NOMO-1 treated with dmso at 0.1 percent for 144 hours (cell line): ENCODE measurements around the gene FAM13B.
"Not testable (repeated sequence)": the region's sequence is repeated elsewhere in the genome, so short reads cannot be mapped to it uniquely, and the experiment has no call there.

Source experiments
- DNase-seq: peaks from one replicate; lab custom pipeline; 2025; ENCODE audit not compliant: unreplicated experiment; lab: John Stamatoyannopoulos, UW

Gene FAM13B

DNA sequence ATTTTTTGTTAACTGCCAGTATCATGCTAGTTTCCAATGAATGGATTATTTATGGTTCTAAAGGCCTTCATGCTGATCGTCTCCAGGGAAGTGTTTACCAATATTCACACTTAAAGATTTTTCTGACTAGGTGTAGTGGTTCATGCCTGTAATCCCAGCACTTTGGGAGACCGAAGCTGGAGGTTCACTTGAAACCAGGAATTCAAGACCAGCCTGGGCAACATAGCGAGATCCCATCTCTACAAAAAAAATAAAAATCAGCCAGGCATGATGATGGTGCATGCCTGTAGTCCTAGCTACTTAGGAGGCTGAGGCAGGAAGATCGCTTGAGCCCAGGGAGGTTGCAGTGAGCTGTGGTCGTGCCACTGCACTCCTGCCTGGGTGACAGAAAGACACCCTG is 43.5 kb downstream of the FAM13B start:
- no peak for DNase-seq

DNA sequence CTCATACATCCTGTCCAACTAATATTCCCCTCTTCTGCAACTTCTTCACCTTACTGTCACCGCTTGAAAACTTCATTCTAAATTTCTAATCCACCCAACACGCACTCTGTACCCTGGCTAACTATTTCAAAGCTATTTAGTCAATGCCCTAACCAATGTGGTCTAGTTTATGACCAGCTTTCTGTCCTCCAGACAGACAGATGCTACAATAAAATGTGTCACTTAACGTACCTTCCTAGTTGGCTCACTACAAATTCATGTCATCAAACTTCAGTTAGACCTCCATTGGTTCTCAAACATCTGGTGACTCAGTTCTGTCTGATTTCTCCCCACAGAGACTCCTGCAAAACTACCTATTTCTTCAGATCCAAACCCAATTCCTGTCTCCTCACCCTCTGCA is 57.7 kb downstream of the FAM13B start:
- DNase-seq: no peak

DNA sequence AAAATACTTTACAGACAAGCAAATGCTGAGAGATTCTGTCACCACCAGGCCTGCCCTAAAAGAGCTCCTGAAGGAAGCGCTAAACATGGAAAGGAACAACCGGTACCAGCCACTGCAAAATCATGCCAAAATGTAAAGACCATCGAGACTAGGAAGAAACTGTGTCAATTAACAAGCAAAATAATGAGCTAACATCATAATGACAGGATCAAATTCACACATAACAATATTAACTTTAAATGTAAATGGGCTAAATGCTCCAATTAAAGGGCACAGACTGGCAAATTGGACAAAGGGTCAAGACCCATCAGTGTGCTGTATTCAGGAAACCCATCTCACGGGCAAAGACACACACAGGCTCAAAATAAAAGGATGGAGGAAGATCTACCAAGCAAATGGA is 62.5 kb downstream of the FAM13B start:
- DNase-seq: not testable (repeated sequence)

DNA sequence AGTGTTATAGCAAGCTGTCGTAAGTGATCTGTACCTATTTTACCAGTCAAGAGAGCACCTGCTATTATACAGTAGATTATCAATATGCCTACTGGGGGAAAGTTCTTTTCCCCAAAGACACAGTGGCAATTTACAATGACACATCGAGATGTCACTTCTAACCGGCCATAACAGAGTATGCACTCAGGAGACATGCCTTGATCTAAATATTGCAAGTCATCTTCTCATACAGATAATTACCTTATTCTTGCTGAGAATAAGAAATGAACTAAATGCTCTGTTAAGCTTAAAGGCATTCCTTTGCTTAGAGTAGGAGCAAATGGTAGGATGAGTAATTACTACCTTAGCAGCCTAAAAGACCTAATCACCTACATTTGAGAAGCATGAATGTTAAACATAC is 72.1 kb downstream of the FAM13B start:
- no peak for DNase-seq

DNA sequence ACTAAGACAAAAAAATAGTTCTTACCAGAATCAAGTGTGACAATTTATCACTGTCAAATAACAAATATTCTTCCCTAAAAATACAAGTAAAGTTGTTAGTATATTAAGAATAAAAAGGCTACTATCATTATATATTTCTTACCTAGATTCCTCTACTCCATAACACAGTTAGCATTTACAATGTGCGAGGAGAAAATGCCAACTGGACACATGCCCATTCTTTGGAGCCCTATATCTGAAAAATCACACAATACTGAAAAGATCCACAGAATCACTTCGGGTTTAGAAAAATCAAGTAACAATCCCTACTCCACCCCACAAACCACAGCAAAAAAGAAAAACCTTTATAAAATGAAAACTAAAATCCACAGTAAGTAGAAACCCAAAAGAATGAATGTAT is 72.7 kb downstream of the FAM13B start:
- no peak for DNase-seq

DNA sequence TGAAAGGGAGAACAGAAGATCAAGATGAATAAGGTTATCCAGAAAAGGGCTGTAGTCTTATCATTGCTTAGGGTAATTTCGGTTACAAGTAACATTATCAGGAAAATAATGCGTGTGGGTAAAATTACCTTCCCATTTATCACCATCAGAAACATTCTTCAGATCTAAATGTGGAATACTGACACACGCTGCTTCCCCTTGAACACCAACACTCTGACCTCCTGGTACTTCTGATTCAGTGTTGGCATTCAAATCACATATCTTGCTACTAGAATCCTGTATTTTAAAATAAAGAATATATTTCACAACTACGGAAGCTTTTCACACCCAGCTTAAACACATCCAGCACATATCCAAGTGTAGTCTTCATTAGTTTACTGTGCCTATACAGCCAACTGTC is 73.4 kb downstream of the FAM13B start:
- no peak for DNase-seq

DNA sequence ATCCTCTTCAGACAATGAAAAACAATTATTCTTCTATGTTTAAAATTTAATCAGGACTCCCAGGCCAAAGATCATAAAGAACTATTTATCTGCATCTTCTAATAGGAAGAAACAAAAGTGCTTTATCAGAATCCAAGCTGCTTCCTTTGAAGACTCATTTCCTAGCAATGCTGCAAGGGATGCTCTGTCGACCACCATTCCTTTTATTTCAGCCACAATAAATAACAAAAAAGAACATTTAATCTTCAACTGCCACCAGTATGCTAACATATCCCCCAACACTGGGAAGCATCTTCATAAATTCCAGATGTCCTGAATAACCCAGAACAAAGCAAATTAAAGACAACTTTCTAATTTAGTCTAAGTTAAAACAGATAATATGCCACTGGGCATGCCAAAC is 74.9 kb downstream of the FAM13B start:
- no peak for DNase-seq

DNA sequence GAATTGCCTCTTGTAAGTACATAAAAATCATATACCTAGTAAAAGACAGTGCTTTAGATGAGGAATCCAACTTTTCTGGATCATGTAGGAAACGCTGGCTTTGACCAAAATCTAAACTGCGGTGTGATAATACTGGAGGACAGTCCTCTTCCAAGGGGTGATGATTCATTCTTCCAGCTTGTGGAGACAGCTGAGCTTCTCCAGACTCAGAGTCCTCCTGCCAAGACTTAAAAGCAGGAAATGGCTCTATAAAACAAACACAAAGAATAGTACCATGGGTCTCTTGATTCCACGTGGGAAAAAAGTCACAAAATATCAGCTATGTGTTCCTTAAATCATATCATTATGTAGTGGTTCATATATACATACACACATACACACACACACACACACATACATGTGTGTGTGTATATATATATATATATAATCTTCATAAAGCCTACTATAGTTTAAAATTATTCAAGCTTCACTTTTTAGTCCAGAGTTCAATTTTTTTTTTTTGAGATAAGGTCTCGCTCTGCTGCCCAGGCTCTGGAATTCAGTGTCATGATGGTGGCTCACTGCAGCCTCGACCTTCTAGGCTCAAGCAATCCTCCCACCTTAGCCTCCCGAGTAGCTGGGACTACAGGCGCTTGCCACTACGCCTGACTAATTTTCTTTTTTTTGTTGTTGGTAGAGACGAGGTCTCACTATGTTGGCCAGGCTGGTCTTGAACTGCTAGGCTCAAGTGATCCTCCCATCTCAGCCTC is 78.6 kb downstream of the FAM13B start:
- DNase-seq: no peak

DNA sequence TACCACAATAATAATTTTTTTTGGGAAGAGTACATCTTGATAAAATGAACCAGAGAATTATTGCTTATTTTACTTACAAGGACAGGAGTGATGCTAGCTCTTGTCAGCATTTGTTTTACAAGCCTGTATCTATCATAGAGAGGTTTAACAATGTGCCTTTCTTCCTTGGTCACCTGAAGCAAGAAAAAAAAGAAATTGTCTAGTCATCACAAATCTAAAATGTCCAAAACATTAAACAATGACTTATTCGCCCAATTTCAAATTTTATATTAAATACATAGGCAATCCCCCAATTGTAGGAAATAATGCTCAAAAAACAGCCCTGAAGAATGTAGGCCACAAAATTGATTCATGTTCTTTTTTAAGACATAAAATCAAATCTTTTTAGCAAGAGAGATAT is 87.1 kb downstream of the FAM13B start:
- no peak for DNase-seq

DNA sequence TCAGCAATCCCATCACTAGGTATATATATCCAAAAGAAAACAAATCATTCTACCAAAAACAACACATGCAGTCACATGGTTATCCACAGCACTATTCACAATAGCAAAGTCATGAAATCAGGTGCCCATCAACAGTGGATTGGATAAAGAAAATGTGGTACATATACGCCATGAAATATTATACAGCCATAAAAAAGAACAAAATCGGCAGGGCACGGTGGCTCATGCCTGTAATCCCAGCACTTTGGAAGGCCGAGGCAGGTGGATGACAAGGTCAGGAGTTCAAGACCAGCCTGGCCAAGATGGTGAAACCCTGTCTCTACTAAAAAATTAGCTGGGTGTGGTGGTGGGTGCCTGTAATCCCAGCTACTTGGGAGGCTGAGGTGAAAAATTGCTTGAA is 88.6 kb downstream of the FAM13B start:
- not testable (repeated sequence) for DNase-seq

DNA sequence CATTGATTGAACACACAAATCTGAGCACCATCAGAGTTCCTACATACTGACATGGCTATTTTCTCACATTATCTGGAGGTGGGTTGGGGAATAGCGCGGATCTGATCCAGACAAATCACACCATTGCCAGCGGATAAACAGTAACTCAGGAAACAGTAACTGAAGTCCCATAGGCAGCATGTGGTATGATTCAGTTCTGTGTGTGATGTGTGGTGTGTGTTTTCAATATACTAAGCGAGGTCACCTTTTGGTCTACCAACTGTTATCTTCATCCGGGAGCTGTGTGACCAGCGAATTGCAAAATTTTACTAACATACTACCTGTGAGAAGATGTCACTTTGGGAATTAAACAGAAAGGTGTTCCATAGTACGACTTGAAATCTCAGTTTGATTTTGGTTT is 93.5 kb downstream of the FAM13B start:
- no peak for DNase-seq

DNA sequence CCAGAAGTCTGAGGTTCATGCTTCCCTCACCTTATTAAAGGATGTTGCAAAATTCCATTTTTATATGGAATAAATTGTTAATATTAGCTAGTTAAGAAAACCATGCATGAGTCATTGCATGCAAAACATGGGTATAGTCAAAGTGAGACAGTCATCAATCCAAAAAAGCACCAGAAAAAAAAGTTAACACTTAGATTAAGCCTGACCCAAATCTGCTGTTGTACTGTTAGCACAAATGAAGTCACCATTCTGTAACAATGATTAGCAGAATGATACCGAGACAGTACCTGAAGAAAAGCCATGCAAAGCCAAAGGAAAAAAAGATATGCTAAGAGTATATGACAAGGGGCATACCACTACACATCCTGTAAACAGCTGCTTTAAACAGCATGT is 94.1 kb downstream of the FAM13B start:
- no peak for DNase-seq

DNA sequence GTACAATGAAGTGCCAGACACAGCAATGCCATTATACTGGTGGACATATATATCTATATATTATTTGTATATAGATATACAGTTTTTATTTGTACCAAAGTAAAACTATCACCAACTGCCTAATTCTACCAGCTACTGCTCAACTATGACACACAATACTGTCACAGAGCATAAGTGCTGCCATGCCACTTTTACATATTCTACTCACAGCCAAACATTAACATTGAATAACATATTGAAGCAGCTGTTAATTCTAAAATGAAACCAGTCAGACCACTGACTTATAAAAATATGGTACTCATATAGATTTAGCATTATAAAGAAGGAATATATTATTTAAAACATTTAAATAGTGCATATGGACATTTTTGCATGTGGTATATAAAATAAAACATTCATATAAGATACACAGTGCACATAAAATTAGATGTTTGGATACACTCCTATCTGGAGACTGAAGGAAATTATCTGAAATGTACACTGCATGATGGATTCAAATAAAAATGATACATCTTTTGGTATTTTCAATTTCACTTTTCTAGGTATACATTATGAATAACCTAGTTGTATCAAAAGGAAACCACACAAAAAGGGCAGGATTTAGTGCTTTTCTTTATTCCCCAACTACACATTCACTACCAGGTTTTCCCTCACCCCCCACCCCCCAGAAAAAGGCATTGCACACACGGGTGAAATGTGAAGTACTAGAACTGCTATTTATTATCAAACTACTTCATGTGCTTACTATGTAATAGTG is 94.7 kb downstream of the FAM13B start:
- no peak for DNase-seq

DNA sequence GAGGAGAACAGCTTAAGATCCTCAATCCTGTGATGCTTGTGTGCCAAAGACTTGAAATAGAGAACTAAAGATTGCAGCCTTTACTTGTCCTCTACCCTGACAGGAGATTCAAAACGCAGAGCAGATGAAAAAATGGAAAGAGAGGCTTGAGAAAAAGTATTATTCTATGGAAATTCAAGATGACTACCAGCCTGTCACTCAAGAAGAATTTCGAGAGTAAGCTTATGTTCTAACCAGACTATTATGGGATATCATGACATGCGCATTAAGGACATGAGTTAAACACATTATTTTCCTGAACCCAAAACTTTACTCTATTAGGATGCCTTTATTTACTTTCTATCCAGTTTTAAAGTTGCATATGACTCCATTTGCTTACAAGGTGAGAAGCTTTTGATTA is 97.2 kb downstream of the FAM13B start:
- no peak for DNase-seq

DNA sequence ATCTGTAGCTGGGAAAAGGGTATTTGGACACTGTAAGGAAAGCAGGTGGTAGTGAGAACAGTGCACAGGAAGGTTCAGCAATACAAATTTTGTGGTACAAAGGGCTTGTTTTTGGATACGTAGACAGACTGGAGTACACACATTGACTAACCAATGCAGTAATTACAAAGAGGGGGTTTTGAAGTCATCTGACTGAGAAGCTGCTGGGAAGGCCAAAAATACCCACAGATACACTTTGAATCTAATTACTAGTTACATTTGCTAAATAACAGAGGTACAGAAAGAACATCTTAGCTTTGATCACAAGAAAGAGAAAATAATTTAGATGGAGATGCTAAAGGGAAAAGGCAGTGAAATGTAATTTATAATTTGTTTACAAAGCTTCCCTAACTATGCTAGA is 97.7 kb downstream of the FAM13B start:
- no peak for DNase-seq

DNA sequence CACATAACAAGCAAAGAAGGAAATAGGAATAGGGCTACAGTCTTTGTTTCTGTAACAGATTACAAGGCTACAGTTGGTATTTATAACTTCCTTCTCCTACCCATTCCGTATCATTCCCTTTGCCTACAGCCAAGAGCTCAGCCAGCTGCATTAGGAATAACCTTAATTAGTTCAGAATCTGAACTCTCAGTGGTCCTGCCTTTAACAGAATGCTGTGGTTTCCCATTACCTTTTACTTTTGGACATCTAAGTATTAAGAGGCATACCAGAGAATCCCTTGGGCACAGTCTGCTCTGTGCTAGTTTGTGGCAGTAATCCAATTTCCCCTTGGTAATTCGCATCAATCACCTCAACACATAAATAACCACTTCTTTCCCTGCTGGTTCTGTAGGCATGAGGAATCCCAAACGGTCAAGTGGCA is 99.4 kb downstream of the FAM13B start:
- DNase-seq: no peak

DNA sequence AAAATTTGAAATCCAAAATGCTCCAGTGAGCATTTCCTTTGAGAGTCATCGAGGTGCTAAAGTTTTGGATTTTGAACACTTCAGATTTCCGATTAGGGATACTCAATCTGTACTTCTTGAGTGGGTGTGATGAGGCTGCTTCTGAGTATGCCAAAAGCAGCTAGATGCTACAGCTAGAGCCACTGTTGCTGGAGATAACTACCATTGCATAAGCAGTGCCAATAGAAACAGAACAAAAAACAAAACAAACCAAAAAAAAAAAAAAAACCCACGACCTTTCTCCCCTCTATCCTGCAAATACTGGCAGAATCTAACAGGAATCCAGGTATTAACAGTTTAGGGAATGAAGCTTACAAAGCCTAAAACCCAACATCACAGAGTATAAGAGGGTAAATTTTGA is 100.1 kb downstream of the FAM13B start:
- DNase-seq: no peak

DNA sequence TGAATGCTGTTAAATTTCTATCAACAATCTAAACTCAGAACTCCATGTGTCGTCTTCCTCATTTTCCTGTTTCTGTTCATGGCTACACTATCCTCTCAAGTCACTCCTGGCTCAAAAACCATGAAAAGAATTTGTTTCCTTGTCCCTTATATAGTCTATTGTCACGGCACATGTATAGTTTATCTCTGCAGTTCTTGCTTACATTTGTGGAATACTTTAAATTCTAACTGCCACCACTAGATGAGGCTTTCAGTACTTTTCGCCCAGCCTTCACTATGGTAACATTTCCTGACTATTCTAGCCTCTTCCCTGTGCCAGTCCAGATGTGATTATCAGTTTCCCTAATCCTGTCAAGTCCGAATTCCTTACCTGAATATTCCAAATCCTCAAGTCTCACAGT is 109.0 kb downstream of the FAM13B start:
- DNase-seq: no peak

DNA sequence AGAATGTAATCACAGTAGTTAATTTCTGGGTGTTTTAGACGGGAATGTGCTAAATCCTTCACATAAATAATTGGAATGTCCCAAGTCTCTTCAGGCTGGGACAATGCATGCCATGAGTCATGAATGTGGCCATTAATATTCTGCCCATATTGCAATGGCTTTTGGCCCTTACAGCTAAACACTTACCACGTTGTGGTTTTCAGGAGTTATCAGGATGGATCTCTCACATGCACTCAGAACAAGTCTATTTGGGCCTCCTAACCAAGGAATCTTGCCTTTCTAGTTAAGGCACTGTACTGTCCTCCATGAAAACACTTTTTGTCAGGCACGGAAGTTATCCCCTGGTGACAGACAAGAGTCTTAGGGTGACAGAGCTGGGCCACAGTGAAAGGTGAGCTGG is 110.9 kb downstream of the FAM13B start:
- no peak for DNase-seq

DNA sequence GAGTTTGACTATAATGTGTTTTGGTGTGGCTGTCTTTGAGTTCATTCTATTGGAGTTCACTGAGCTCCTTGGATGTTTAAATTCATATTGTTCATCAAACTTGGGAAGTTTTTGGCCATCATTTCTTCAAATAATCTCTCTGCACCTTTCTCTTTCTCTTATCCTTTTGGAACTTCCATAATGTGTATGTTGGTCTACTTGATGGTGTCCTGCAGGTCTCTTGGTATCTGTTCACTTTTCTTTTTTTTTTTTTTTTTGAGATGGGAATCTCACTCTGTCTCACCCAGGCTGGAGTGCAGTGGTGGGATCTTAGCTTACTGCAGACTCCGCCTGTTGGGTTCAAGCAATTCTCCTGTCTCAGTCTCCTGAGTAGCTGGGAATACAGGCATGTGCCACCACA is 116.0 kb downstream of the FAM13B start:
- no peak for DNase-seq

DNA sequence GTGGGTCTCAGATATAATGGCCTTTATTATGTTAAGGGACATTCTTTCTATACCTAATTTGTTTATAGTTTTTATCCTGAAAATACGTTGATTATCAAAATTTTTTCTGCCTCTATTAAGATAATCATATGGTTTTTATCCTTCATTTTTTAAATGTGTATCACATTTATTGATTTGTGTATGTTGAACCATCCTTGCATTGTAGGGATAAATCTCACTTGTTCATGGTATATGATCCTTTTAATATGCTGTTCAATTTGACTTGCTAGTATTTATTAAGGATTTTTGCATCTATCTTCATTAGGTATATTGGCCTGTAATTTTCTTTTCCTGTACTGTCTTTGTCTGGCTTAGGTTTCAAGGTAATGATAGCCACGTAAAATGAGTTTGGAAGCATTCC is 118.1 kb downstream of the FAM13B start:
- no peak for DNase-seq

DNA sequence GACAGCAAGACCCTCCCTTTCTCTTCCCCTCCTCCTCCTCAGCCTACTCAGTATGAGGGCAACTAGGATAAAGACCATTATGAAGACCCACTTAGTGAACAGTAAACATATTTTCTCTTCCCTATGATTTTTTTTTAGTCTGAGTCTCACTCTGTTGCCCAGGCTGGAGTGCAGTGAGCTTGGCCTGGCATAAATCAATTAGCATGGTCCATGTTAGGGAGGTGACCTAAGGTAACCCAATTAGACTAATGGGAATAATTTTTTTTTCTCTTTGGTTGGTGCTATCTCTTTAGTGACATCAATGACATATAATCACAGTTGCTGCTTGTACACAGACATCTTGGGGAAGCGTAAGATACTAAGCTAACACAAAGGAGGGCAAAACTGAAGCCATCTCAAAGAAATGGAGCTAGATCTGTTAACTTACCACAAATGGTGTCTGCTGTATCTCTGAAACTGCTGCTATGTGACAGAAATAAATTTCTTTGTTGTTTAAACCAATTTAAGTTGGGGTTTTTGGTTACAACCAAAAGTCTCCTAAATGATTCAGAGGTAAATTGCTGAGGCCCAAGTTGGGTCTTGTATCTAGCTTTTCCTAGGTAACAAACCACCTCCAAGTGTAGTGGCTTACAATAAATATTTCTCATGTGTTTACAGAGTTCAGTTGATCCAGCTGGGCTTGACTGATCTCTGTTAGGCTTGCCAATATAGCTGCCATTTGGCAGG is 130.3 kb downstream of the FAM13B start:
- no peak for DNase-seq
